Activated gamma-delta T cell (primary cell): Measurements from ENCODE around the gene PLVAP.

Experiments used
- DNase-seq: peaks from one replicate; lab custom pipeline; 2025; lab: John Stamatoyannopoulos, UW

Gene PLVAP

GRCh38 chr19:17323300-17323963 lies 53.7 kb downstream of the PLVAP start:
- DNase-seq: no peak

GRCh38 chr19:17322854-17323253 lies 54.3 kb downstream of the PLVAP start:
- no peak for DNase-seq

DNA sequence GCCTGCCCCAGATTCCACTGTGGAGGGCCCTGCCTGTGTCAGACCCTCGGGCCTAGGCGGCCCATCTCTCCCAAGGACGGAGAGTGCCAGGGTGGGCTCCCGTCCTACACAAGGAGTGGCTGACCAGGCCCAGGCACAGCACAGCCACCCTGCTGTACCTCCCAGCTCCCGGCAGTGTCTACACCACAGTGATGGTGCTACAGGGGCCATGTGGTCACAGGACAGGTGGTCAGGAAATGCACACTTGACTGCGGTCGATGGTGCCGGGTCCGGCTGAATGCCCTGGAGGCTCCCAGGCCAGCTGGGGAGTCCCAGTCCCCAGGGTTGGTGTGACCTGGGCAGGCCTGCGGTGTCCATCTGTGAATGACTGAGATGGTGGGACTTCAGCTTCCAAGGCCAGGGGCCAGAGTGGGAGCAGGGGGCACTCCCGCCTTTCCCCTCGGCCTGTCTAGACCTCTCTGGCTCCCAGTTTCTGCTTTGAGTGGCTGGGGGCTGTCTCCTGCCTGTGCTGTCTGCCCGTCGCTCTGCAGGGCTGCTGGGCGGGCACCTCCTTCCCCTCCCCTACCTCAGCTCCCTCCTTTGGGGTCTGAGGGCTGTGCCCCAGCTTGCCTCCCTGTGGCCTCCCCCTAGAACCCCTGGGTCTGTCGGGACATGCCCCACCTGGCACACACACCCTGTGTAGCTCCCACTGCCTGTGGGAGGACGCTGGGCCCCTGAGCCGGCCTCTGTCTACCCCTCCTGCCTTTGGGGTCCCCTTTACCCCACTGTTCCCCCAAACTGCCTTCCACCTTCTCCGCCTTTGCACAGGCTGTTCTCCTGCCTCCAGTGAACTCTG lies 55.3 kb downstream of the PLVAP start:
- DNase-seq: no peak

GRCh38 chr19:17320435-17320834 lies 56.7 kb downstream of the PLVAP start:
- no peak for DNase-seq

GRCh38 chr19:17319473-17320238 lies 57.5 kb downstream of the PLVAP start:
- DNase-seq: no peak

- DNase-seq: no peak
Observed at GRCh38 chr19:17318966-17319365, 58.2 kb downstream of the PLVAP start.

DNA sequence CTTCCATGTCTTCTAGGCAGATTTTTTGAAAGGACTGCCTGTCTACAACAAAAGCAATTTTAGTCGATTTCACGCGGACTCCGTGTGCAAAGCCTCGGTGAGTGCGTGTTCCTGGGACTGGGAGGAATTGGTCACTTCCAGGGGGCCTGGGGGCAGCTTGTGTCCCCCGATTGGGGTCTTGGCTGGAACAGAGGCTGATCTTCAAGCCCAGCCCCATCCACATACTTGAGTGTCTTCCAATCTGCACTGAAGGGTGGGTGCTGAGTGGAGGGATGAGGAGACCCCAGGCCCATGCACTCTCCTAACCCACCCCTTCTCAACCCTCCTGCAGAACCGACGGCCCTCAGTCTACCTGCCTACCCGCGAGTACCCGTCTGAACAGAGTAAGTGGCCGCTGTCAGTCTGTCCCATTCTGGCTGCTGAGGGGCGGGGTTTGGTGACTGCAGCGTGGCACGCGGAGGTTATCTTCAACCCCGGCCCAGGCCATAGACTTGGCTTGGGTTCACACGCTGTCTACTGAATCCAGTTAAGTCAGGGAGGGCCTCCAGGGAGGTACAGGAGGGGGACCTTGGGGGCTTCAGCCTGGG lies 63.0 kb downstream of the PLVAP start:
- no peak for DNase-seq

GRCh38 chr19:17312189-17313113 lies 64.7 kb downstream of the PLVAP start:
- no peak for DNase-seq

- no peak for DNase-seq
Observed at GRCh38 chr19:17311455-17312188, 65.5 kb downstream of the PLVAP start.

DNA sequence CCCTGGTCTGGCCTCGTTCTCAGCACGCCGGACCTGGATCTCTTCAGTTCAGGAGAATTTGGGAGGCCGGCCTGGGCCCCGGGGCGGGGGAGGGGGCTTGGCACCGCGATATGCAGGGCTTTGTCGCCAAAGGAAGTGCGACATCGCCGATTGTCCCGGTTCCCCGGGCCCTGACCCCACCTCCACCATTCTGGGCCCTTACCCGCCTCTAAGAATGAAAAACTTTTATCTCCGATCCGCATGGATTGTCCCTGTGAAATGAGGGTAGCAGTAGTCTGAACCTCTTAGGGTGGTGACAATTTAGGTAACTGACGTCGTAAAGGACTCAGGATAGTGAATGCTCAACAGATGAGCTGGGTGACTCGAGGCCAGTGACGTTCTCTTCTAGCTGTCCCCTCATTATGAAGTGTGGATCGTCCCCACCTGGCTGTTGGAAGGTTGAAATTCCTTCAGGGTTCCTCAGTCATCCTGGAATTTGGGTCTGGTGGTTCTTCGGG lies 67.1 kb downstream of the PLVAP start:
- DNase-seq: no peak

DNA sequence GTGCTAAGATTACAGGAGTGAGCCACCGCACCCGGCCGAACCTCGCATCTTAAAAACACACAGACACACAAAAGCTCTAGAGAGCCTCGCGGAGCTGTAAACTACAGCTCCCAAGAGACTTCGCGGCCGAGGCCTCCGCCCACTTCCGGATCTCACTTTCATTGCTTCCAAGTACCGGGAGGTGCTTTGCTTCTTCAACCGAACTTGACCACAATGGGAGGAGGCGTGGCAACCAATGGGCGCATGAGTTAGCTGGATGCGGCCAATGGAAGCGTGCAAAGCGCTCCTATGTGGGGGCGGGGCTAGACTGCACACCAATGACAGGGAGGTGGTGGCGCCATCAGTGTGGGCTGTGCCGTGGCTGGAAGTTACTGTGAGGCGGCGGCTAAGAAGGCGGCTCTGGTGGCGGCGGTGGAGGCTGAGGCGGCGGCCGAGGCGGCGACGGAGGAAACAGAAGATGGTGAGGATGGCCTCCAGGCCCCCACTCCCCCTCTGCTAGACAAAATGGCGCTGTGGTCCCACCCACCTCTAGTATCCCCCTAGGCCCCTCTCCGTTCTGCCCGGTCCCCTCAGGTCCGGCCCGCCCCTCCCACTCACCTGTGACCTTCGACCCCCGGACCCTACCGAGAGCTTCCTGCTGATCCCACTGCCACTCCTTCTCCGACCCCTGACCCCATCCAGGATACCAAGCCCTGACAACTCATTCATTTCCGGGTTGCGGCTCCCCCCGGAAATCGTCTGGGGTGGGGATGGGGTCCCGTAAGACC lies 67.8 kb downstream of the PLVAP start, which contains the start of gene DDA1:
DDA1 (plus strand) TSS at position 366 of the 767 bp plus-strand sequence; CDS start at position 458, 92 bp downstream.
- peak; percentile 78 for DNase-seq

GRCh38 chr19:17307876-17308377 lies 69.2 kb downstream of the PLVAP start:
- DNase-seq: no peak

GRCh38 chr19:17306285-17306714 lies 70.8 kb downstream of the PLVAP start:
- no peak for DNase-seq

DNA sequence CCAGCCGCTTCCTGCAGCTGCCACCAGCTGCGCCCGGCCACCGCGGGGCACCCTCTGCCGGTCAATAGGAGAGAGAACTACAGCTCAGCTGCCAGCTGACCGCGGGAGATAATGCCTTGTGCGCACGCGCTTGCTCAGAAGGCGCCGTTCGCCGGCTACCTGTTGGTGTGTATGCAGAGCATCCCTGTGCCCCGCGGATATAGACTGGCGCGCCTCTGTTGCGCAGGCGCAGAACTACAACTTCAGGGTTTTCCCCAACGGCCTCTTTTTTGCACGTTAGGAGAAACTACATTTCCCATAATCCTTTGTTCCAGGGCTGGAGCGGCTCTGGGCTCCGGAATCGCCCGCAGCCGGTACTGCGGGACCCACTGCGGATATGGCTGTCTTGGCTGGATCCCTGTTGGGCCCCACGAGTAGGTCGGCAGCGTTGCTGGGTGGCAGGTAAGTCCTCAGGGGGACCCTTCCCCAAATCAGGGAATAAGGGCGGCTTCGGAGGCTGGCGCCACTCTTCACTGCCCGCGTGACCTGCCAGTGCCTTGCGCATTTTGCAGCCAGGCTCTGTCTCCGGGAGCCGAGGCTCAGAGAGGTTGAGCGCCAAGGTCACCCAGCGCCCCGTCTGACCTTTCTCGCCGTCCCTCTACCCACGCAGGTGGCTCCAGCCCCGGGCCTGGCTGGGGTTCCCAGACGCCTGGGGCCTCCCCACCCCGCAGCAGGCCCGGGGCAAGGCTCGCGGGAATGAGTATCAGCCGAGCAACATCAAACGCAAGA lies 71.4 kb downstream of the PLVAP start, which contains the start of gene MRPL34:
MRPL34 (plus strand) TSS at position 356 of the 768 bp plus-strand sequence; CDS start at position 377, 21 bp downstream.
- DNase-seq: peak; percentile 88

- no peak for DNase-seq
Observed at GRCh38 chr19:17305216-17305516, 72.0 kb downstream of the PLVAP start.

- no peak for DNase-seq
Observed at GRCh38 chr19:17304386-17305215, 72.5 kb downstream of the PLVAP start.

- DNase-seq: no peak
Observed at GRCh38 chr19:17303940-17304267, 73.2 kb downstream of the PLVAP start.
